NCI-H526 treated with DMSO at 0.1 percent for 48 hours (cell line): ENCODE measurements around the gene SERPINB13.

Experiments used
- DNase-seq: peaks from one replicate; lab custom pipeline; 2025; lab: John Stamatoyannopoulos, UW

The SERPINB13 gene

DNA sequence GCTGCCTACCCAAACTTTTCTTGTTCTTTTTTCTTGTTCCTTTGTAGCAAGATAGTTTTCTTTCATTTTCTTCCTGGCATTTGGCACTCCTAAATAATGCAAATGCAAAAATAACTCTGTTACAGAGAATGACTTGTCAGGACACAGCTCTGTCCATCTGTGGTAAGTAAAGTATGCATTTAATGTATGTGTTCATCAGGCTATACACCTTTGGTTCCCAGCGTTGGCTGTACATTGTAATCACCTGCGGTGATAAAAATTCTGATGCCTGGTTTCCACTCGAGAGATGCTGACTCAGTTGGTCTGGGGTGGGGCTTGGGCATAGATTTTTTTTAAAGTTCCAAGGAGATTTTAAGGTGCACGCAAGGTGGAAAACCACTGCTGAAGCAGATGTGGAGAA, at the start of gene SERPINB13:
Gene SERPINB13, plus strand, starts transcription at position 378 of the 400 bp plus-strand sequence. CDS start 1,325 bp downstream, outside the sequence.
- no peak for DNase-seq

DNA sequence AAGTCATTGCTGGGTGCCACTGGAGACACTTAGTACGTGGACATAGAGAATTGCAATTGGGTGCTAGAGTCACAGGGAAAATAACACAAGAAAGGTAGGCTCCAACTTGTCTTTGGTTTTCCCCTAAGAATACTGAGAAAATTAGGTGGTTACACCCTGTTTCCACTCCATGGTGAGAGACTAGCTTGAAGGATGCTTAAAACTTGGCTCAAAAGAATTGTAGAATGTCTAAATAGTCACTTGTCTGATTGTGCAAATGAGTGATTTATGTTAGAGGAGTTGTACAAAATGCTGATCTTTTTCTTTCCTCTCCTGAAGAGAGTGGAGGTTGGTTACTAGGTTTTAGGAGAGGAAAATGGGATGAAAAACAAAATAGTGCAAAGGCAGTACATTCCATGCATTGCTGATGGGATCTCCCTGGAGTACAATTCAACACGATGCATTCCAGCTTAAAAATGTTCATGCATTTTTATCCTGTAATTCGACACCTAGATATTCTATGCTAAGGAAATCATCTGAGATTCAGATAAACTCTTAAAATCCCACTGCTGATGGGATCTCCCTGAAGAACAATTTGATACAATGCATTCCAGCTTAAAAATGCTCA, 47.1 kb upstream of the SERPINB13 start:
- DNase-seq = no peak

- no peak for DNase-seq
Measured at GRCh38 chr18:63542069-63542468, 45.1 kb upstream of the SERPINB13 start, which contains the start of gene SERPINB12. TSS of gene SERPINB12 (plus strand) at chr18:63542369. CDS start at chr18:63556160, 13,791 bp downstream.

- no peak for DNase-seq
Measured at GRCh38 chr18:63544017-63544416, 43.1 kb upstream of the SERPINB13 start.

- no peak for DNase-seq
Measured at GRCh38 chr18:63545000-63545399, 42.1 kb upstream of the SERPINB13 start.

DNA sequence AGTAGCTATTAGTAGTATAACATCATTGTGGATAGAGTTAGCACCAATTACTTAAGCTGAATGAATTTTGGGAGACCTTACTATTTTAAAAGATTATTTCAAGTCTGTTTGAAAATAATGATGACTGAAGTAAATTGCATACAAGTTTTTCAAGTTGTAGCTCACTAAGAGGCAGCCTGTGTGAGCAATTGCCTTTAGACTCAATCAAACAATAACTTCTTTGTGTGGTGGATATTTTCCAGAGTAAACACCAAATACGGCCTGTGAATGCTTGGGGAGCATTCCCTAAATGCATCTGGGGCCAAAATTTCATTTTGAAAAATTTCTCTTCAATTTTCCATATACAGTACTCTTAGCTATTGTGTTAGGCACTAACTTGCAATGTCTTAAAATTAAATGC, 37.1 kb upstream of the SERPINB13 start:
- no peak for DNase-seq

DNA sequence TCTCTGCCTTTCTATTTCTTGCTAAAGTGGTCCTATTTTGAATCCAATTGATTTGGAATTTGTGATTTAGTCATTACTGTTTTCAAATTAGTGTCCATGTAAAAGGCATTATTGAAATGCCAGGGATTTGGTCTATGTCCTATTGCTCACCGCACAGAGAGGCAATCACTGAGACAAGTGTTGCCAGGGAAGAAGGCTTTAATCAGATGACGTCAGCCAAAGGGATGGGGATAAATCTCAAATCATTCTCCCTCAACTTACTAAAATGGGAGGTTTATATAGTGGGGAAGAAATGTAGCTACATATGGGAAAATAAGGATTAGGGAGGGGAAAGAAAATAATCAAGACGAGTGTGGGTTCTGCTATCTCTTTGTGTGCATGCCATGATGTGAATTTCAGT, 35.4 kb upstream of the SERPINB13 start:
- DNase-seq = no peak

DNA sequence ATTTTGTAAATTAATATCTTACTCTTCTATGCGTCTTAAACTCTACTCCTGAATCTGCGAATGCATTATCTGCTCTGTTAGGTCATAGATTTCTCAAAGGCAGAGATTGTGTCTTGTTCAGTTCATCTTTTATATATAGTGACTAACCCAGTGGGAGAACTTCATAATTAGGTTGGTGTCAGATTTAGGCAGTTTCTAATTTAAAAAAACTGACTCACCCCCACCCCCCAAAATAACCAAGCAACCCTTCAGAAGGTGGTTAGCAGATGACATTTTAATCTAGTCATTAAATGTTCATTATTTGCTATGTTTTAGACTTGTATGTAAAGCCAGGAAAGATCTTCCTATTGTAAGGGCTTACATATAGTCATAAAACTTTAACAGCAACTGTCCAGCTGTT, 34.6 kb upstream of the SERPINB13 start:
- DNase-seq = no peak

- no peak for DNase-seq
Measured at GRCh38 chr18:63553081-63553480, 34.1 kb upstream of the SERPINB13 start.

- no peak for DNase-seq
Measured at GRCh38 chr18:63559567-63560491, 27.3 kb upstream of the SERPINB13 start.

DNA sequence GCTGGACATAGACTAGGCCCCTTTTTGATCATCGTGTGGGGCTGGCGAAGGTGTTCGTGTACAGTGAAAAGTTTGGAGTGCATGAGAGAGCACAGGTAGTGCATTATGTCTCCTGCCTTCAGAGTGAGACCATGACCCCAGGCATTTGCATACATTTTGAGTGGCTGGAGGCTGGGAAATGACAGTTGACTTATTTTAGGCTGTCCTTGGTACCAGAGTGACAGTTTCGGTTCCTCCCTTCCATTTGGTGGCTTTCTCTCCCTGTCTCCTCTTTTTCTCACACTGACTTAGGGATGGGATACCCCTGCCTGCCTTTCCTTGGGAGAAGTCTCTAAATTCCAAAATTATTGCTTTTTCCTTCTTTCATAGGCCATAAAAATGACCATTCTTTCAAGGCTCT, 24.9 kb upstream of the SERPINB13 start:
- no peak for DNase-seq

- no peak for DNase-seq
Measured at GRCh38 chr18:63564021-63564420, 23.1 kb upstream of the SERPINB13 start.

DNA sequence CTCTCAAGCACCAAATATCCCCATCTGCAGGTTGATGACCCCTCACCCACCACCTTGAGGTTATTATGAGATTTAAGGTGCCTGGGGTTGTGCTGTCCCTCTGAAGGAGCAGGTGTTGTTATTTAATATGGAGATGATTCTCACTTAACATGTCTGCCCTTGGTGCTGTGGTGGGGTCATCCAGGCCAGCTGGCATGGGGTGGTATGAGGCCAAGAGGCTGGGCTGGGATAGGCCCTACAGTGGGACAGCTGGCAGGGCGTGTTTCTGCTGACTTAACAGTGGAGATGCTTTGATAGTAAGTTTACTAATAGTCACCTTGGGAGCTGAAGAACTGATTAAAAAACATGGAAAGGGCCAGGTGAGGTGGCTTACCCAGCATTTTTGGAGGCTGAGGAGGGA, 22.6 kb upstream of the SERPINB13 start:
- no peak for DNase-seq

GRCh38 chr18:63567276-63567675, 19.9 kb upstream of the SERPINB13 start:
- no peak for DNase-seq

- DNase-seq = no peak
Measured at GRCh38 chr18:63567825-63568224, 19.3 kb upstream of the SERPINB13 start.

DNA sequence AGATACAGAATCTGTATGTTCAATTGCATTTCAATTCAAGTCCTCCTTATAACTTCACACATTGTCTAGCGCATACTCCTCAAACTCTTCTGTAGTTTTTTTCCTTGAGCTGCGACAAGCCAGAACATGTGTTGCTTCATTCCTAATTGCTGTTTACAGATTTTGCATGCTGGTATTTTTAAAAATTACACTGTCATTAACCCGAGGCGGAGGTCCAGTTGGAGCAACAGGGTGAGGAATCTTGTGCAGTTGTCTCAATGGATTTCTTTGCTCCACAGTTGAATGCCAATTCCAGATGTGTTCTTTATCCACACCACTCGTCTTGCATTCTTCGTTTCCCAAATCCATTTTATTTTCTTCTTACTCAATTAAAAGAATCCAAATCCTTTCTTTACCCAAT, 16.4 kb upstream of the SERPINB13 start:
- DNase-seq = no peak

DNA sequence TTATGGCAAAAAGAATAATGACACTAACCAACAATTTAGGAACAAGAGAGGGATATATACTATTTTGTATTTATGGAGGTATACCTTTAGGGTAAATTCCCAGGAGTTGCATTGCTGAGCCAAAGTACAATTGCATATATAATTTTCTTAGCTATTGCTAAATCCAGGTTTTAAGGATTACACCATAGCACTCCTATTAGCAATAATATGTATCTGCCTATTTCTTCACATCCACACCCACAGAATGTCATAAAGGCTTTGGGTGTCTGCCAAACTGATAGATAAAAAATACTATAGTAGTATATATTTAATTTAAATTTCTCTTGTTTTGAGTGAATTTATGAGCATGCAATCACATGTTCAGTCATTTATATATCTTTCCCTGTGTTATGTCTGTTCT, 11.5 kb upstream of the SERPINB13 start:
- no peak for DNase-seq

GRCh38 chr18:63578357-63578958, 8.7 kb upstream of the SERPINB13 start:
- DNase-seq = peak; percentile 12

DNA sequence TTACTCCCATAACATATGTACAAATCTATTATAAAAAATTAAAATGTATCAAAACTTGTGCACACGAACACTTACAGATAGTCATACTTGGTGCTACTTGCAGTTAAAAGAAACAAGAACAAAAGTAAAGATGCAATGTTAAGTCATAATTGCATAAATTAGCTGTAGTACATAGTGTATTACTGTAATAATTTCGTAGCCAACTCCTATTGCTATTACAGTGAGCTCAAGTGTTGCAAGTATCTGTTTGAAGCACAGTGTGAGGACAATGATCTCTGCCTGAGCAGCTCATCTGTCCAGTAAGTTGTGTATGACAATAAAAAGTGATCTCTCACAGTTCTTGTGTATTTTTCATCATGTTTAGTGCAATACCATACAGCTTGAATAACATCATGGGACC, 7.5 kb upstream of the SERPINB13 start:
- DNase-seq = no peak

- DNase-seq = no peak
Measured at GRCh38 chr18:63585988-63586387, 1.2 kb upstream of the SERPINB13 start.

DNA sequence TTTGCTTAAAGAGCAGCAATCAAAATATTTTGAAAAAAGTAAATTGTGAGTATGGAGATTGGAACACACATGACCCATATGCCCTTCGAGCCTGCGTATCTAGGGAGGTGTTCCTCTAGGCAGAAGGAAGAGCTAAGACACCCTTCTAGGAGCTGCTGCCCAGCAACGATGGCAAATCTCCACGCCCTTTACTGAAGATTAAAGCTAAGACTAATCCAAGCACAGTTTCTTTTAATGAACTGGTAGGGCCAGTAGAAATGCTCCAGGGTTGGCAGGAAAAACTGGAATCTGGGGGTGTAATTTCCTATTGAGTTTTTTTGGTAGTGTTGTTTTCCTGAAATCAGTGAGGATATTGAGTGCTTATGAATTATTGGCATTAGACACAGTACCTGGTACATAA, 712 bp upstream of the SERPINB13 start:
- DNase-seq = no peak

- DNase-seq = no peak
Measured at GRCh38 chr18:63588909-63589308, 1.8 kb downstream of the SERPINB13 start.

DNA sequence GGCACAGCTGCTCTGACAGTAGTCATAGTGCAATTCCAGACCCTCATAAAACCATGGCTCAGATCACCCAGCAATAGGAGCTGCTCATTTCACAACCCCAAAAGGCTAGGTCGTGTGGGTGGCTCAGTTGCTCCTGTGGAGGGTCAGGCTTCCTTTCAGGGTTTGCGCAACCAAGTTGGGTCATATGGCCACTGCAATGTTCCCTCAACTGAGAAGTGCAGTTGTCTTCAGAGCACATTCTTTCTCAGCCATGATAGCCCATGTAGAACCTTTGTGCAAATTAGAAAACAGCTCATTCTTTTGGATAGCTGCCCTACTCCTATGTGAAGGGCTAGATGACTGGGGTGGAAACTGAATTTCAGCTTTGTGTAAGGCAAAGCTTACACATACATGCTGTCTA, 3.2 kb downstream of the SERPINB13 start:
- DNase-seq = no peak
